Retinal pigment epithelial cell (primary cell): ENCODE measurements around the gene KLHDC8A.
"Not testable (repeated sequence)": the region's sequence is repeated elsewhere in the genome, so short reads cannot be mapped to it uniquely, and the experiment has no call there.

Experiments
- DNase-seq: peaks from one replicate; pipeline ENCODE4 v3.0.0-alpha.2; 2010; ENCODE audit warnings: low read depth
- H3K4me3 ChIP-seq: 2 replicates; pipeline ENCODE4 v1.5.1; 2011; ENCODE audit warnings: mild to moderate bottlenecking, low read length, control low read depth, moderate library complexity
- TF ChIP-seq, protein P1 (sequence below): conservative IDR thresholded peaks from 2 replicates; pipeline ENCODE4 v1.5.1; 2011; ENCODE audit warnings: low read depth, low read length, control low read depth, inconsistent platforms

The KLHDC8A gene

DNA sequence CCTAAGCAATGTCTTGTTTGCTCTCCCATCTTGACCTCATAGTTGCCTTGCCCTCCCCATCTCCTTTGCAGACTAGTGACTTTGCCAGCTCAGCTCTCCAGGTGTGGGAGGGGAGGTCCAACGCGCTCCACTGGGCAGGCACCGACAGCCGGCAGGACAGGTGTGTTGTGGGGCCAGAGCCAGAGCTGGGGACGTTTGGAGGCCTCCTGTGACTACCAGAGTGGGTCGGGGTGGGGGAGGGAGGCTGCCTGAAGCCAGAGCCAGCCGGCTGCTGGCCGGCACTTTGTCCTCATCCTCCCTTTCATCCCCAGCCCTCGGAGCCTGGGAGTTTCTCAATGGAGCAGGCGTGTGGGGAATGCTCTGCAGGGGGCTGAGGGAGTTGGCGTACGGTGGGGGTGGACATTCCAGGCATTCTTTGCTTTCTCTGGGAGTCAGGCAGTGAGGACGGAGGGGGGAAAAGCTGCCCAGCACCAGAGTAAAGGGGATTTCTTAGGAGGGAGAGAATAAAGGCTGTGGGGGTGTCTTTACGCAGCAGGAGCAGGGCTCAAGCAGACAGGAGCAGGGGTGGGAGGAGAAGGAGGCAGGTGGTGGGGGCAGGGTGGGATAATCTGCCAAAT, 55.4 kb downstream of the KLHDC8A start:
- no peak overlapping the region for H3K4me3 ChIP-seq
- peak; percentile 93 for DNase-seq
- TF ChIP-seq, protein P1, sequence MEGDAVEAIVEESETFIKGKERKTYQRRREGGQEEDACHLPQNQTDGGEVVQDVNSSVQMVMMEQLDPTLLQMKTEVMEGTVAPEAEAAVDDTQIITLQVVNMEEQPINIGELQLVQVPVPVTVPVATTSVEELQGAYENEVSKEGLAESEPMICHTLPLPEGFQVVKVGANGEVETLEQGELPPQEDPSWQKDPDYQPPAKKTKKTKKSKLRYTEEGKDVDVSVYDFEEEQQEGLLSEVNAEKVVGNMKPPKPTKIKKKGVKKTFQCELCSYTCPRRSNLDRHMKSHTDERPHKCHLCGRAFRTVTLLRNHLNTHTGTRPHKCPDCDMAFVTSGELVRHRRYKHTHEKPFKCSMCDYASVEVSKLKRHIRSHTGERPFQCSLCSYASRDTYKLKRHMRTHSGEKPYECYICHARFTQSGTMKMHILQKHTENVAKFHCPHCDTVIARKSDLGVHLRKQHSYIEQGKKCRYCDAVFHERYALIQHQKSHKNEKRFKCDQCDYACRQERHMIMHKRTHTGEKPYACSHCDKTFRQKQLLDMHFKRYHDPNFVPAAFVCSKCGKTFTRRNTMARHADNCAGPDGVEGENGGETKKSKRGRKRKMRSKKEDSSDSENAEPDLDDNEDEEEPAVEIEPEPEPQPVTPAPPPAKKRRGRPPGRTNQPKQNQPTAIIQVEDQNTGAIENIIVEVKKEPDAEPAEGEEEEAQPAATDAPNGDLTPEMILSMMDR, result no peak

DNA sequence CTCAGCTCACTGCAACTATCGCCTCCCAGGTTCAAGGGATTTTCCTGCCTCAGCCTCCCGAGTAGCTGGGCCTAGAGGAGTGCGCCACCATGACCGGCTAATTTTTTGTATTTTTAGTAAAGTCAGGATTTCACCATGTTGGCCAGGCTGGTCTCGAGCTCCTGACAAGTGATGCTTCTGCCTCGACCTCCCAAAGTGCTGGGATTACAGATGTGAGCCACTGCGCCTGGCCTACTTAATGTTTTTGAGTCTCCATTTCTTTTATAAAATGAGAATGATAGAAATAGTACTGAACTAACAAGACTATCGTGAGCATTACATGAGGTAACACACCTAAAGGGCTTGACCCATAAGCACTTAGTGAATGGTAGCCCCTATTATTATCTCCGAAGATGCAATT, 56.6 kb downstream of the KLHDC8A start:
- DNase-seq, result no peak

DNA sequence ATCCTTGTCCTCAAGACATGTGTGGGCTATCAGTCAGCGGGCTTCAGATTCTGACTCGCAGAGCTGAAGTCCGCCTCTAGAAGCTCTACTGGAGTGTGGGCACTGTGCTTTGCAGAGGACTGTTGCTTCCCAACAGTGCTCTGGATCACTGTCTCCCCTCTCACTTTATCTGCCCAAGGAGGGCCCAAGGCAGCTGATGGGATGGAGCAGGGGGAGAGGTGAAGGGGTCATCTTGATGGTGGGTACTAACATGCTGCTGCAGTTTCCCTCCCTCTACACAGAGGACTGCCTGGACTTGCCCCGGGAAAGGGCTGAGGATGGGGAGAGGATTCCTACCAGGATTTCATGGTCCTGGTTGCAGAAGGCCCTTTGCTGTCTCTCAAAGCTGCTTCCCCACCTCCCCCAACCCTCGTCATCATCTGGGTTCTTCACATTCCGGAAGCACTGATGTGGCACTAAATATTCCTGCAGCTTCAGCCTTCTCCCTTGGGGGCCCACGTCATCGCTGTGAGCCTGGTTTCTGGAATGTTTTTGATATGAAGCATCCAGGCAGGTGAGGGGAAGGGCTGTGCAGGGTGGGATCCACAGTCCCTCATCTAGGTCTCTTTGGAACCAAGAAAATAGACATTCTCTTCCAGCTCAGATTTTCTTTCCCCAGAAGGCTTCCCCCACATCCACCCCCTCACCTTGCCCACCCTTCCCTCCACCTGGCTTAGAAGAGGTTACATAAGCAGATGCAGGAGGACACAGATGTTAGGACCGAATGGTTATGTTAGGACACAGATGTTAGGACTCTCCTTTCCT, 58.3 kb downstream of the KLHDC8A start:
- no peak for DNase-seq
- H3K4me3 ChIP-seq, result no peak overlapping the region
- TF ChIP-seq, protein P1, result no peak

More for the DNA sequence above, 56.6 kb downstream of the KLHDC8A start:
- no peak overlapping the region for H3K4me3 ChIP-seq
- TF ChIP-seq, protein P1, result no peak

DNA sequence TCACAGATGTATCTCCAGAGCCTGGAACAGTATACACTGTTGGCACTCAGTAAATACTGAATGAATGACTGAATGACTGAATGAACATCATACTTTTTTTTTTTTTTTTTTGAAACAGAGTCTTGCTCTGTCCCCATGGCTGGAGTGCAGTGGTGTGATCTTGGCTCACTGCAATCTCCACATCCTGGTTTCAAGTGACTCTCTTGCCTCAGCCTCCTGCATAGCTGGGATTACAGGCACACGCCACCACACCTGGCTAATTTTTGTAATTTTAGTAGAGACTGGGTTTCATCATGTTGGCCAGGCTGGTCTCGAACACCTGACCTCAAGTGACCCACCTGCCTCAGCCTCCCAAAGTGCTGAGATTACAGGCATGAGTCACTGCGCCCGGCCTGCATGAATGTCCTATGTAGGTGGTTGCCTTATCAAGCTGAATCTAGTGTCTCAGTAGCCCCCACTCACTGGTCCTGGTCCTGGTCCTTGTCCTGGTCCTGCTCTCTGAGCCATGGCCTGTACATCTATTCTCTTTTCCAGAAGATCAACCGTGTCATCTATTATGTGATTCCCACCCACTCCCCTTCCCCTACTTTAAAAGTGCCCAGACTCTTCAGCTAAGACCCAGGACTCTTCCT, 59.1 kb downstream of the KLHDC8A start:
- H3K4me3 ChIP-seq, DNase-seq: not testable (repeated sequence)

DNA sequence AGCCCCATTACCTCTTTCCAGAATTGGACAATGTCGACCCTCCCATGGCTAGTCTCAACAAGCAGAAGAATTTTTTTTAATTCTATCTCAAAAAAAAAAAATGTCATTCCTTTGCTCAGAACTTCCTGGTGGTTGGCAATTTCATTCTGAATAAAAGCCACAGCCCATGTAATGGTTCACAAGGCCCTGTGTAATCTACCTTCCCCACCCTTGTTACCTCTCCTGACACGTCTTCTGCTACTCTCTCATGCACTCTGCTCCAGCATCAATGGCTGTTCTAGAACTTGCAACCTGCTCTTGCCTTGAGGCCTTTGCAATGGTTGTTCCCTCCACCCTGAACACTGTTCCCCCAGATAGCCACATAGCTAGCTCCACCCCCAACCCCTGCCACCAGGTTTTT, 60.6 kb downstream of the KLHDC8A start:
- DNase-seq, result no peak
- H3K4me3 ChIP-seq, result no peak overlapping the region
- TF ChIP-seq, protein P1, result no peak

DNA sequence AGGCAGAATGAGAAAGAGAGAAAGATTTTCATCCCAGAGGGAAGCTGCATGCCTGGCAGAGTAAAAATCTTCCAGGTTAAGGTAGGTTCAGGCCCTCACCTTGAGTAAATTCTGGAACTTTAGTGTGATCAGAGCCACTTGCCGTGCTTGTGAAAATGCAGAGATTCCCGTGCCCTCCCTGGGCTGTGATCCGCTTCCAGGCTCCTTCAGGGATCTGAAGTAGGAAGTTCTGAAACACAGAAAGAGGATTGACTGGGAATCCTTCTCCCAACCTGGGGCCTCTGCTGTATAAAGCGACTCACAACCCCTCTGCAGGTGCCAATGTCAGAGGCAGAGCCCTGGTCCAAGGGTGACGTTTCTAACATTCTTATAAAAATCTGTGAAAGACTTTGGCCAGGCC, 61.8 kb downstream of the KLHDC8A start:
- H3K4me3 ChIP-seq, result no peak overlapping the region
- TF ChIP-seq, protein P1, result no peak
- no peak for DNase-seq

DNA sequence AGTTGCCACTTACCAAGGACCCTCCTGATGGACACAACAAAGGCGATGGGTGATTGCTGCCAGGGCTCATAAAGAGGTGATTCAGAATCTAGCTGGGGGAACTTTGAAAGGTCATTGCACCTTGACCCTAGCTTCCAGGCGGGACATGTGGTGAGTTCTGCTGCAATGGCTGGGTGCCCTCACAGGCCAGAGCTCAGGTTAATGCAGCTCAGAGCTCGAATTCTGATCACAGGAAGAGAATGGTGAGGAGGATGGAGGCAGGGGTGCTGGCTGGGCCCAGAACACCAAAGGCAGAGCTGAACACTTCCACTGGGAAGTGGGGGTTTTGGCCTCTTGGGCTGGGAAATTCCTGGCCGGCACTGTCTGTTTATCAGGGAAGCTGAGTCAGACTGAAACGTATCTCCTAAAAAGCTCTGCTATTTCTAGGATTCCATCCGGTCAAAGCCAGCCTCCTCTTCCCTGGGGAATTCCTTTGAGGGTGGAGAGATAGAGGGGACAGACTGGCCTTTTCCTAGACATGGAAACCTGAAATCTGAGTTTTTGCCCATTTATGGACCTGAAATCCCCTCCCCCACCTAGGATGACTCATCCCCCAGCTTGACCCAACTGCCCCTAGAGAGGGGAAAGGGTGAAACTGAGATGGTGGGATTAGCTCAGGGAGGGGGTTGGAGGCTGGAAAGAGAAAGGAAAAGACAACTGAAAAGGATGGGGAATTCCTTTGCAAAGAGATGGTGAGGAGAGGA, 62.4 kb downstream of the KLHDC8A start:
- no peak for DNase-seq
- TF ChIP-seq, protein P1, result no peak
- no peak overlapping the region for H3K4me3 ChIP-seq
